Cortex of kidney (tissue), 1 donor: Measurements from ENCODE around the gene LRRC23.

Source experiments
- DNase-seq: peaks from one replicate; lab custom pipeline; 2025; lab: John Stamatoyannopoulos, UW

Gene LRRC23

GRCh38 chr12:6943722-6944380, 39.2 kb downstream of the LRRC23 start, which contains the start of the genes C12orf57 and RNU7-1:
C12orf57 (plus strand) TSS chr12:6944022; CDS start chr12:6944122, 100 bp downstream.
RNU7-1 (plus strand) TSS chr12:6943816.
- DNase-seq: no peak

DNA sequence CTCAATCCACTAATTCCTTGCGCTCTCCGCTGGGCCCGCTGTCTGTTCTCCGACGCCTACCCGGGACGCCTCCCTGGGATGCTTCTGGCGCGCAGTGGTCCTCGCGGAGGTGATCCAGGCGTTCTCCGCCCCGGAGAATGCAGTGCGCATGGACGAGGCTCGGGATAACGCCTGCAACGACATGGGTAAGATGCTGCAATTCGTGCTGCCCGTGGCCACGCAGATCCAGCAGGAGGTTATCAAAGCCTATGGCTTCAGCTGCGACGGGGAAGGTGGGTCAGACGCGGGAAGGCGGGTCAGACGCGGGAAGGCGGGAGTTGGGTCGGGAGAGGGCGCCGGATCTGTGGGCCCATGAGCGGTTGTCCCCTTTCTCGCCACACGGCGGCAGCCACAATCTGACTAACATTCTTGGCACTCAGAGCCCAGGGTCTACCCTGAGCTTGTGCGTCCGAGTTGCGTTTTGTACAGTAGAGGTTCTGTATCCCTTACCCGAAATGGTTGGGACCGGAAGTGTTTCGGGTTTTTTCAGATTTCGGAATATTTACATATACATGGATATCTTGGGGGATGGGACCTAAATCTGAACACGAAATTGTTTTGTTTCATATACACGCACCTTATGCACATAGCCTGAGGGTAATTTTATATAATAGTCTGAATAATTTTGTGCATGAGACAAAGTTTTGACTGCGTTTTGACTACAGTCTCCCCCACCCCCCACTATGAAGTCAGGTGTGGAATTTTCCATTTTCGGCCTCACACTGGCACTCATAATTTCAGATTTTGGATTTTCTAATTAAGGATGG, 40.0 kb downstream of the LRRC23 start:
- DNase-seq: no peak

GRCh38 chr12:6945613-6946012, 41.0 kb downstream of the LRRC23 start:
- DNase-seq: no peak

DNA sequence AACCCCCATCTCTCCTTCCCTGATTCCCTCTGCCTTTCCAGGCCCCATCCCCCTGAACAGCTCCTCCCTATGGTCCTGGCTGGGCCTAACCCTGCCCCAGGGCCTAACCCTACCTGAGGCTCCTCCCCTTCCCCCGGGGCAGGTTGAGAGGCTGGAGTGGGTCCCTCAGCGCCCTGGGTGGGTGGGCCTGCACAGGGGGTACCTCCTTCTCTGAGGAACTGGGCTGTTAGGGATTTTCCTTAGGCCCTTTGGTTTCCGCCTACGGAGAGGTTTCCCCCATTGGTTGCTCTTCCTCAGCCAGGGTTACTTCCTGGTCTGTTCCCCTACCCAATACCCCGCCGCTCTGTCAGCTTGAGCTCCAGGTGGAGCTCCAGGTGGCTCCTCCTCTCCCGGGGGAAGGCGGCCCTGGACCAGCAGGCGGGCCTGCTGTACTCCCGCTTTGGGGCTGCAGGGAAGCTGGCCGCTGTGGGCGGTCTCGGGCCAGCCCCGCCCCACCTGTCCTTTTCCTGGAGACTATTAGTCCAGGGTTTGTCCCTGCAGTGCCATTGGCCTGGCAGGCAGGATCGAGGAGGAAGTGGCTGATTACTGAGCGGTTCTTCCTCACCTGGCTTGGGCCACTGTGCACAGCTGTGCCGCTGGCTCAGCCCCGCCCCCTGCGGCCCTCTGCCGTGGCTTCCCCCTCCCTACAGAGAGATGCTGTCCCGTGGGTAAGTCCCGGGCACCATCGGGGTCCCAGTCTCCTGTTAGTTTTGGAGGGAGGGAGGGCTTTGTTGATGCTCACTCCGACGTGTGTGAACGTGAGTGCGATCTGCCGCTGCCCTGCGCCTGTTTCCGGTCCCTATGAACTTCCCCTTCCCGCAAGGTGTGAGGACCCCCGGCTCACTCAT, 41.7 kb downstream of the LRRC23 start:
- peak; percentile 83 for DNase-seq

DNA sequence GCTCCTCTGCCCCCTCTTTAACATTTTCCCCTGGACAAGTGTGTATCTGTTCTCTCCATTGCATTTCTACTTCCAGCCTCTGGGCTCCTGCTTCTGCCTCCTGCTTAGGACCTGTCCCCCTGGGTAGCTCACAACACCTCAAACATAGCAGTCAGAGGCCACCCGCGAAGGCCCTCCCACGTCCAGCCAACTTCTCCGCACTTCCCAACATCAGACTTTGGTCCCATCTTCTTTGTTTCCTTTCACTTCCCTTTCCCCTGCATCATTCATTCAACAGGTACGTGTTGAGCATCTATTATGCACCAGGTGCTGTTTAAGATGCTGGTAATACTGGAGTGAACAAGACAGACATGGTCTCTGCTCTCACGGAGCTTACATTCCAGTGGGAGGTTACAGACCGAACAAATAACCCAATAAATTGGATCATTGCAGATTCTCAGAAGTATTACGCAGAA, 42.3 kb downstream of the LRRC23 start:
- no peak for DNase-seq

GRCh38 chr12:6947615-6948014, 43.0 kb downstream of the LRRC23 start:
- no peak for DNase-seq

DNA sequence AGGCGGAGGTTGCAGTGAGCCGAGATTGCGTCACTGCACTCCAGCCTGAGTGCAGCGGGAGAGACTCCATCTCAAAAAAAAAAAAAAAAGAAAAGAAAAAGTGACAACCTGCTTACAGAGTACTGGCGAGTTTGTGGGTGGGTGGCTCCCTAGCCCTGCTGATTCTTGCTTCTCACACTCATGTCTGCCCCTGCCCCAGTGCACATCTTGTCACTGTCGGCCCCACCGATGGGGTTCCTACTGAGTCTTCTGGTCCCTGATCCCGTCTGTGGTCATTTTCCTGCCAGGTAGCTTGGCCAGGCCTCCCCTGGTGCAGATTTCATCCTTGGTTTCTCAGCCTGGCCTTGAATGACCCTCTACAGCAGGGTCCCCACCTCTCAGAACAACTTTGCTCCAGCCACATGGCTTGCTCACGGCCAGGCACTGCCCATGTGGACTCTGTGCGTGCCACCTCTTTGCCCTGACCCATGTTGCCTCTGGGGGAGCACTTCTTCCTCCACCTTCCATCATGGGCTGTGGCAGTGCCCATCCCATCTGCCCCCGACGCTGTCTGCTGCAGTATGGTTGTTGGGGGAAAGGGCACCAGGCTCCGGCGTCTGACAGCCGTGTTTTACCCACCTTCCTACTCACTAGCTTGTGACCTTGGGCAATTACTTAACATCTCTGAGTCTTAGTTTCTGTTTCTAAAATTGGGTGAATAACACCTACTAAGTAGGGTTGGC, 44.4 kb downstream of the LRRC23 start:
- DNase-seq: no peak

GRCh38 chr12:6950401-6950801, 45.8 kb downstream of the LRRC23 start:
- DNase-seq: no peak

- no peak for DNase-seq
Observed at GRCh38 chr12:6950811-6951540, 46.4 kb downstream of the LRRC23 start, which contains the start of gene PTPN6. PTPN6 (plus strand) TSS chr12:6951356; CDS start chr12:6951513, 157 bp downstream.

DNA sequence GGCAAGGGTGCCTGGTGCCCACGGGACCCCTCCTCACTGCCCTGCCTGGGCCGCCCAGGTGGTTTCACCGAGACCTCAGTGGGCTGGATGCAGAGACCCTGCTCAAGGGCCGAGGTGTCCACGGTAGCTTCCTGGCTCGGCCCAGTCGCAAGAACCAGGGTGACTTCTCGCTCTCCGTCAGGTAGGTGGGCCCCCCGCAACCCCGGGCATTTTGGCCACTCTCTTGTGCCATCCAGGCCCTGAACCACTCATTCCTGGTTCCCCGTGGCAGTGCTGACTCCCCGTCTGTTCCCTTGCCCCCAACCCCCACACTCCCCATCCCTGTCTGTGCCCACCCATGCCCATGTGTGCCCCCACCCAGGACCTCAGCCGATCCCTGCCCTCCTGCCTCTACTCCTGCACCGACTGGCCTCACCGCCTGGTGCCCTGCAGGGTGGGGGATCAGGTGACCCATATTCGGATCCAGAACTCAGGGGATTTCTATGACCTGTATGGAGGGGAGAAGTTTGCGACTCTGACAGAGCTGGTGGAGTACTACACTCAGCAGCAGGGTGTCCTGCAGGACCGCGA, 47.0 kb downstream of the LRRC23 start:
- DNase-seq: no peak

DNA sequence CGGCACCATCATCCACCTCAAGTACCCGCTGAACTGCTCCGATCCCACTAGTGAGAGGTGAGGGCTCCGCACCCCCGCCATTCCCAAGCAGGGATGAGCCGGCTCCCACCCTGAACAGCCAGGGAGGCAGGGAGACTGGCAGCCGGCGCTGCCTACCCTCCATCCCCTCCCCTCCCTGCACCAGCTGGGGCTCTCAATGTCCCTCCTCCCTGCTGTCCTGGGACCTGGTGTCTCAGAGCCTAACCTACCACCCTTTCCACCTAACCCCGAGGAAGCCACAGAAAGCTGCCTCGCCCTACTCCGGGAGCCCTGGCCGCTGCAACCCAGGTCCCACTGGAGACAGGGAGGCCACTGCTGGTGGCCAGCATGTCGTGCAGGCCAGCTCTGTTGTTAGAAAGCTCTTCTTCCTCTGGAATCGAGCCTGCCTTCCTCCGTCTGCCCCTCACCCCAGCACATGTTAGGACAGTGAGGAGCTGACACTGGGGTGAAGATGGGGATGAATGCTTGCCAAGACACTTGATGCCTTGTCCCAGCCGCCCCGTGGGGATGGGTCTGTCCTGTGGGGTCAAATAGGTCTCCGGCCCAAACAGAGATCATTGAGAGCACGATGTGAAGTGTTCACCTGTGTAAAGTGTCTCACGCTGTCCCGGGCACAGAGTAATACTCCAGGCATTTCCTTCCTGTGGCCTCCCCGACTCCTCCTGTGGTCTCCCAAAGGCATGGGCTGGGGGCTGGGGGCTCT, 47.7 kb downstream of the LRRC23 start:
- DNase-seq: no peak

GRCh38 chr12:6952863-6953441, 48.3 kb downstream of the LRRC23 start:
- no peak for DNase-seq

GRCh38 chr12:6953442-6954315, 49.1 kb downstream of the LRRC23 start:
- no peak for DNase-seq

DNA sequence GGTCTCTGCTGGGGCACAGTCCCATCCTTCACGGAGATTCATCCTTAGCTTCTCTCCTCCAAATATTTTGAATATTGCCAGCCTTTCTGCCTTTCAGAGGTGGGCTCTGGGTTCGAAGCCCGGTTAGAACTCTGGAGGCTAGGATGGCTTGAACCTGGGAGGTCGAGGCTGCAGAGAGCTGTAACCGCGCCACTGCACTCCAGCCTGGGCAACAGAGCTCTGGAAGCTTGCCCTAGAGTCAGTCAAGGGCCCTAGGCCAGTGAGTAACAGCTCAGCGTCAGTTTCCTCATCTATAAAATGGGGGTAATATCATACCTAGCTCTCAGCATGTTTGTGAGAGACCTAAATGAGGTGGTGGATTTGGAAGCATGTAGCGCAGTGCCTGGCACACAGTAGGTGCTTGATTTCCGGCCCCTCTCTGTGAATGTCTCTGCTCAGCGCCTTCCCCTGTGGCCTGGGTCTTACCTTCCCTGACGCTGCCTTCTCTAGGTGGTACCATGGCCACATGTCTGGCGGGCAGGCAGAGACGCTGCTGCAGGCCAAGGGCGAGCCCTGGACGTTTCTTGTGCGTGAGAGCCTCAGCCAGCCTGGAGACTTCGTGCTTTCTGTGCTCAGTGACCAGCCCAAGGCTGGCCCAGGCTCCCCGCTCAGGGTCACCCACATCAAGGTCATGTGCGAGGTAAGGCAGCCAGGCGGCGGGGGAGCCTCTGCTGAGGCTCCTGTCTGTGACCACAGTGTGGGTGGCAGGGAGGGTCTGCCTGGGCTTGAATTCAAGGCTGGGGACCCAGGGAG, 49.9 kb downstream of the LRRC23 start:
- no peak for DNase-seq

DNA sequence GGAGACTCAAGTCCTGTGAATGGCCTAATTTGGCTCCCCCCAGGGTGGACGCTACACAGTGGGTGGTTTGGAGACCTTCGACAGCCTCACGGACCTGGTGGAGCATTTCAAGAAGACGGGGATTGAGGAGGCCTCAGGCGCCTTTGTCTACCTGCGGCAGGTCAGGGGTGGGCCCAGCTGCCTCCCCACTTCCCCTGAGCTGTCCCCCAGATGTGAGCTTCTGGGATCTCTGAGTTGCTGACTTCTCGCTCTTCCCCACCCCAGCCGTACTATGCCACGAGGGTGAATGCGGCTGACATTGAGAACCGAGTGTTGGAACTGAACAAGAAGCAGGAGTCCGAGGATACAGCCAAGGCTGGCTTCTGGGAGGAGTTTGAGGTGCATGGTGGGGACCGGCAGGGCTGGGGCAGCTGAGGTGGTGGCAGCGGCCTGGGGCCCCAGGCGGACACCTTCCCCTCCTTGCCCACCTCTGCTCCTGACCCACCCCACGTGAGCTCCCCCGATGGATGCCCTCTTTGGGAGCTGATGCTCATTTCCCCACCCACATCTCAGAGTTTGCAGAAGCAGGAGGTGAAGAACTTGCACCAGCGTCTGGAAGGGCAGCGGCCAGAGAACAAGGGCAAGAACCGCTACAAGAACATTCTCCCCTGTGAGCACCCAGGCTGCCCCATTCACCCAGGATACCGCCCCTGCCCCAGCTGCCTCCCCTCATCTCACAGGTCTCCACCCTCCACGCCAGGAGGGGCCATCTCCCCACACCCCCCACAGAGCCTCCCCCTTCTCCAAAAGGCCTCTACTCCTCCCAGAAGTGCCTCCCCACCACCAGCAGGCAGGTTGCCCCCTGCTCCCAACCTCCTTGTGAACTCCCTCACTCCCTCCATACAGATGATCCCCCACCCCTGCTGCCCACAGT, 50.7 kb downstream of the LRRC23 start:
- no peak for DNase-seq

- DNase-seq: no peak
Observed at GRCh38 chr12:6956021-6956727, 51.6 kb downstream of the LRRC23 start.
